GM23338 (cell line): ENCODE data around the gene SORD. TPM values are rescaled to one million over a fixed set of nuclear protein-coding genes. Genes with fewer than 3 reads are reported as not detected.

Experiments used
- ATAC-seq: fragments of 200-7000 bp; cut with Tn5 transposase; 3 replicates; pipeline ENCODE4 v1.9.1; 2020
- DNase-seq: peaks from one replicate; pipeline ENCODE4 v3.0.0-alpha.2; 2015; ENCODE audit warnings: low spot score
- H2AFZ ChIP-seq: fragments of 200-600 bp; sonication (generic); 2 replicates; pipeline ENCODE4 v1.8.0; 2016; ENCODE audit warnings: antibody characterized with exemption, mild to moderate bottlenecking, moderate library complexity
- H3F3A ChIP-seq: fragments of 200-600 bp; sonication (generic); replicated peaks from 2 replicates; pipeline ENCODE4 v1.8.0; 2017; ENCODE audit warnings: antibody characterized with exemption, mixed run types, low read depth
- H3K27ac ChIP-seq: fragments of 200-600 bp; sonication (generic); 2 replicates; pipeline ENCODE4 v1.6.1; 2016; ENCODE audit warnings: low read depth
- H3K27me3 ChIP-seq: fragments of 200-600 bp; sonication (generic); 2 replicates; pipeline ENCODE4 v1.8.0; 2016; ENCODE audit warnings: mild to moderate bottlenecking, mixed run types, moderate library complexity; ENCODE audit not compliant: insufficient read depth
- H3K36me3 ChIP-seq: fragments of 200-600 bp; sonication (generic); 2 replicates; pipeline ENCODE4 v1.8.0; 2016; ENCODE audit warnings: mild to moderate bottlenecking; ENCODE audit not compliant: insufficient read depth
- H3K4me1 ChIP-seq: fragments of 200-600 bp; sonication (generic); 2 replicates; pipeline ENCODE4 v1.8.0; 2016; ENCODE audit warnings: mild to moderate bottlenecking, moderate library complexity; ENCODE audit not compliant: insufficient read depth
- H3K4me2 ChIP-seq: fragments of 200-600 bp; sonication (generic); 2 replicates; pipeline ENCODE4 v1.7.1; 2017; ENCODE audit warnings: mixed run types
- H3K4me3 ChIP-seq: fragments of 200-600 bp; sonication (generic); 2 replicates; pipeline ENCODE4 v1.6.1; 2016; ENCODE audit warnings: mixed run types
- H3K79me2 ChIP-seq: fragments of 200-600 bp; sonication (generic); replicated peaks from 2 replicates; pipeline ENCODE4 v1.8.0; 2017; ENCODE audit warnings: mild to moderate bottlenecking; ENCODE audit not compliant: insufficient read depth
- H3K9me2 ChIP-seq: fragments of 200-600 bp; sonication (generic); 2 replicates; pipeline ENCODE4 v1.8.0; 2017; ENCODE audit not compliant: insufficient read depth
- H4K20me1 ChIP-seq: fragments of 200-600 bp; sonication (generic); replicated peaks from 2 replicates; pipeline ENCODE4 v1.8.0; 2017; ENCODE audit warnings: mild to moderate bottlenecking; ENCODE audit not compliant: insufficient read depth
- H3K27ac Mint-ChIP-seq: 2 replicates; pipeline ENCODE4 v1.8.0; 2020; ENCODE audit warnings: inconsistent platforms, mild to moderate bottlenecking, moderate library complexity, mixed read lengths
- H3K27me3 Mint-ChIP-seq: 3 replicates; pipeline ENCODE4 v1.8.0; 2022; ENCODE audit warnings: low read depth, mild to moderate bottlenecking, moderate library complexity, mixed read lengths, inconsistent platforms; ENCODE audit not compliant: insufficient read depth, poor library complexity
- H3K36me3 Mint-ChIP-seq: 3 replicates; pipeline ENCODE4 v1.8.0; 2021; ENCODE audit warnings: low read depth, mild to moderate bottlenecking, inconsistent platforms, moderate library complexity, mixed read lengths
- H3K4me1 Mint-ChIP-seq: 3 replicates; pipeline ENCODE4 v1.8.0; 2020; ENCODE audit warnings: mild to moderate bottlenecking, inconsistent platforms, mixed read lengths
- H3K4me3 Mint-ChIP-seq: 3 replicates; pipeline ENCODE4 v1.8.0; 2021; ENCODE audit warnings: moderate library complexity, mild to moderate bottlenecking, inconsistent platforms, mixed read lengths
- H3K9me3 Mint-ChIP-seq: 3 replicates; pipeline ENCODE4 v1.8.0; 2020; ENCODE audit warnings: moderate library complexity, mild to moderate bottlenecking, inconsistent platforms, mixed read lengths
- CREB1 ChIP-seq: fragments of 250-450 bp; sonication (Bioruptor Pico); IDR thresholded peaks from 2 replicates; pipeline ENCODE4 v1.5.0; 2020; ENCODE audit warnings: low read depth, mild to moderate bottlenecking, moderate library complexity
- CTCF ChIP-seq, 2 experiments: fragments of 200-600 bp in 1 of 2; sonication (generic) in 1 of 2; conservative IDR thresholded peaks; 2 replicates each; pipeline versions ENCODE4 v1.5.1 to v1.6.1; 2016 to 2017; ENCODE audit warnings: antibody characterized with exemption in 2 of 2, low read depth in 2 of 2, mild to moderate bottlenecking in 2 of 2, moderate library complexity in 1 of 2
- EZH2 ChIP-seq: fragments of 200-600 bp; sonication (generic); IDR thresholded peaks from one replicate; pipeline ENCODE4 v1.8.0; 2017; ENCODE audit warnings: antibody characterized with exemption, mild to moderate bottlenecking, low read depth; ENCODE audit not compliant: unreplicated experiment
- EZH2phosphoT487 ChIP-seq: fragments of 200-600 bp; sonication (generic); IDR thresholded peaks from one replicate; pipeline ENCODE4 v1.8.1; 2018; ENCODE audit warnings: antibody characterized with exemption; ENCODE audit not compliant: unreplicated experiment
- JUNB ChIP-seq: IDR thresholded peaks from one replicate; pipeline ENCODE4 v1.6.1; 2016; ENCODE audit warnings: antibody characterized with exemption; ENCODE audit not compliant: unreplicated experiment
- NANOG ChIP-seq: IDR thresholded peaks from 2 replicates; pipeline ENCODE4 v1.6.1; 2016; ENCODE audit warnings: antibody characterized with exemption, borderline replicate concordance
- POLR2AphosphoS5 ChIP-seq: IDR thresholded peaks from 2 replicates; pipeline ENCODE4 v1.6.1; 2016; ENCODE audit warnings: antibody characterized with exemption, low read depth
- STAT1 ChIP-seq: IDR thresholded peaks from one replicate; pipeline ENCODE4 v1.6.1; 2016; ENCODE audit warnings: antibody characterized with exemption; ENCODE audit not compliant: unreplicated experiment
- ZNF114 ChIP-seq: fragments of 250-450 bp; sonication (Bioruptor Pico); IDR thresholded peaks from 2 replicates; pipeline ENCODE4 v1.5.0; 2020; ENCODE audit warnings: mild to moderate bottlenecking, moderate library complexity
- ZNF331 ChIP-seq: fragments of 250-450 bp; sonication (Bioruptor Pico); IDR thresholded peaks from 2 replicates; pipeline ENCODE4 v1.5.0; 2020; ENCODE audit warnings: low read depth, mild to moderate bottlenecking, moderate library complexity
- ZNF462 ChIP-seq: fragments of 250-450 bp; sonication (Bioruptor Pico); IDR thresholded peaks from 2 replicates; pipeline ENCODE4 v1.5.0; 2020; ENCODE audit warnings: mild to moderate bottlenecking, moderate library complexity
- polyA plus RNA-seq: library from polyadenylated mRNA; unstranded; fragments of >200 nt; fragmentation: Nextera tagmentation; extraction: Ambion mirVana; gene quantifications from 2 replicates; pipeline ENCODE4 v1.2.1, GENCODE V29; 2016
- total RNA-seq: library from RNA; depleted of rRNA; stranded (reverse); fragments of >200 nt; shearing (Covaris generic); gene quantifications from 2 replicates; pipeline ENCODE4 v1.2.3, GENCODE V29; 2014
- TF ChIP-seq, protein P1 (sequence below): IDR thresholded peaks from one replicate; pipeline ENCODE4 v1.6.1; 2018; ENCODE audit warnings: antibody characterized with exemption; ENCODE audit not compliant: unreplicated experiment
- TF ChIP-seq, protein P2 (sequence below): IDR thresholded peaks from 2 replicates; pipeline ENCODE4 v1.6.1; 2016; ENCODE audit warnings: antibody characterized with exemption

SORD gene
- total and polyA plus RNA-seq, 2 experiments from 2014 or later: 12.5 to 55.0 TPM

- Histone ChIP-seq H3K27ac (no peak overlapping the region), H3K79me2 (no peaks in the 10 kb centered on the region), H3K4me3 (no peak overlapping the region), H3K9me2 (no peaks in the 10 kb centered on the region), H3K4me2 (no peak overlapping the region), H2AFZ (no peak overlapping the region), H3F3A (no peaks in the 10 kb centered on the region), H3K36me3 (no peaks in the 10 kb centered on the region), H3K27me3 (peaks cover 92% of the 10 kb centered on the region), H3K4me1 (peaks cover 6% of the 10 kb centered on the region; the same call in 1 of the 2 replicates), H4K20me1 (no peaks in the 10 kb centered on the region; the same call in 1 of the 2 replicates)
- H3K4me3 Mint-ChIP-seq: no peak overlapping the region
- peaks cover 4% of the 10 kb centered on the region; the same call in 2 of the 3 replicates for H3K4me1 Mint-ChIP-seq
- DNase-seq (no peak), ATAC-seq (no peak)
- H3K27me3 Mint-ChIP-seq: peaks cover 37% of the 10 kb centered on the region
- TF ChIP-seq, protein P1, sequence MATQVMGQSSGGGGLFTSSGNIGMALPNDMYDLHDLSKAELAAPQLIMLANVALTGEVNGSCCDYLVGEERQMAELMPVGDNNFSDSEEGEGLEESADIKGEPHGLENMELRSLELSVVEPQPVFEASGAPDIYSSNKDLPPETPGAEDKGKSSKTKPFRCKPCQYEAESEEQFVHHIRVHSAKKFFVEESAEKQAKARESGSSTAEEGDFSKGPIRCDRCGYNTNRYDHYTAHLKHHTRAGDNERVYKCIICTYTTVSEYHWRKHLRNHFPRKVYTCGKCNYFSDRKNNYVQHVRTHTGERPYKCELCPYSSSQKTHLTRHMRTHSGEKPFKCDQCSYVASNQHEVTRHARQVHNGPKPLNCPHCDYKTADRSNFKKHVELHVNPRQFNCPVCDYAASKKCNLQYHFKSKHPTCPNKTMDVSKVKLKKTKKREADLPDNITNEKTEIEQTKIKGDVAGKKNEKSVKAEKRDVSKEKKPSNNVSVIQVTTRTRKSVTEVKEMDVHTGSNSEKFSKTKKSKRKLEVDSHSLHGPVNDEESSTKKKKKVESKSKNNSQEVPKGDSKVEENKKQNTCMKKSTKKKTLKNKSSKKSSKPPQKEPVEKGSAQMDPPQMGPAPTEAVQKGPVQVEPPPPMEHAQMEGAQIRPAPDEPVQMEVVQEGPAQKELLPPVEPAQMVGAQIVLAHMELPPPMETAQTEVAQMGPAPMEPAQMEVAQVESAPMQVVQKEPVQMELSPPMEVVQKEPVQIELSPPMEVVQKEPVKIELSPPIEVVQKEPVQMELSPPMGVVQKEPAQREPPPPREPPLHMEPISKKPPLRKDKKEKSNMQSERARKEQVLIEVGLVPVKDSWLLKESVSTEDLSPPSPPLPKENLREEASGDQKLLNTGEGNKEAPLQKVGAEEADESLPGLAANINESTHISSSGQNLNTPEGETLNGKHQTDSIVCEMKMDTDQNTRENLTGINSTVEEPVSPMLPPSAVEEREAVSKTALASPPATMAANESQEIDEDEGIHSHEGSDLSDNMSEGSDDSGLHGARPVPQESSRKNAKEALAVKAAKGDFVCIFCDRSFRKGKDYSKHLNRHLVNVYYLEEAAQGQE: no peak
- TF ChIP-seq ZNF114 (CRISPR knock-in tag) (no peak), JUNB (no peak), CREB1 (CRISPR knock-in tag) (no peak), CTCF (conservative IDR thresholded peaks at IDR 0.05; ENCODE audit: low read depth in 2 of 2) (no peak), STAT1 (no peak), ZNF462 (no peak), EZH2phosphoT487 (no peak), EZH2 (no peak), ZNF331 (CRISPR knock-in tag) (no peak), NANOG (no peak), POLR2AphosphoS5 (no peak)
- TF ChIP-seq, protein P2, sequence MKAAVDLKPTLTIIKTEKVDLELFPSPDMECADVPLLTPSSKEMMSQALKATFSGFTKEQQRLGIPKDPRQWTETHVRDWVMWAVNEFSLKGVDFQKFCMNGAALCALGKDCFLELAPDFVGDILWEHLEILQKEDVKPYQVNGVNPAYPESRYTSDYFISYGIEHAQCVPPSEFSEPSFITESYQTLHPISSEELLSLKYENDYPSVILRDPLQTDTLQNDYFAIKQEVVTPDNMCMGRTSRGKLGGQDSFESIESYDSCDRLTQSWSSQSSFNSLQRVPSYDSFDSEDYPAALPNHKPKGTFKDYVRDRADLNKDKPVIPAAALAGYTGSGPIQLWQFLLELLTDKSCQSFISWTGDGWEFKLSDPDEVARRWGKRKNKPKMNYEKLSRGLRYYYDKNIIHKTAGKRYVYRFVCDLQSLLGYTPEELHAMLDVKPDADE: no peak
- H3K36me3 Mint-ChIP-seq: no peaks in the 10 kb centered on the region
- H3K9me3 Mint-ChIP-seq: peaks cover 6% of the 10 kb centered on the region; the same call in 2 of the 3 replicates
- H3K27ac Mint-ChIP-seq: no peak overlapping the region
Measured at GRCh38 chr15:45121706-45122417, 98.9 kb downstream of the SORD start.
